Stomach (tissue), 9 donors: ENCODE data around the gene AATK. TPM values are rescaled to one million over a fixed set of nuclear protein-coding genes. Genes with fewer than 3 reads are reported as not detected.

Experiments used
- DNase-seq, 2 donors: peaks; one replicate each; pipeline versions ENCODE4 v3.0.0 to v3.0.0-alpha.2; 2013 to 2019
- H3K27ac ChIP-seq, 5 donors: fragments of 200-600 bp in 4 of 5; sonication (generic) in 4 of 5; one replicate each; pipeline ENCODE4 v1.5.1; 2013 to 2019; ENCODE audit warnings: mild to moderate bottlenecking in 1 of 5, moderate library complexity in 1 of 5
- H3K27me3 ChIP-seq, 3 donors: fragments of 200-600 bp; sonication (generic); one replicate each; pipeline ENCODE4 v1.5.1; 2017 to 2019; ENCODE audit warnings: mixed run types in 1 of 3
- H3K36me3 ChIP-seq, 4 donors: fragments of 200-600 bp; sonication (generic); 1 replicate in 3 of 4; 2 replicates in 1 of 4; pipeline ENCODE4 v1.5.1; 2016 to 2019
- H3K4me1 ChIP-seq, 4 donors: fragments of 200-600 bp; sonication (generic); one replicate each; pipeline ENCODE4 v1.5.1; 2016 to 2019
- H3K4me3 ChIP-seq, 4 donors: fragments of 200-600 bp; sonication (generic) in 3 of 4; one replicate each; pipeline ENCODE4 v1.5.1; 2016 to 2019; ENCODE audit warnings: mild to moderate bottlenecking in 1 of 4
- H3K9me3 ChIP-seq, 4 donors: fragments of 200-600 bp; sonication (generic); one replicate each; pipeline ENCODE4 v1.5.1; 2016 to 2019
- CTCF ChIP-seq, 7 experiments: fragments of 450-650 bp in 4 of 7; fragments of 200-600 bp in 3 of 7; sonication (generic) in 3 of 7; IDR thresholded peaks; one replicate each; pipeline ENCODE4 v1.5.1; 2016 to 2019; ENCODE audit warnings: antibody characterized with exemption in 7 of 7, control low read depth in 2 of 7, mild to moderate bottlenecking in 1 of 7
- EP300 ChIP-seq: sonication (generic); formaldehyde crosslinking; IDR thresholded peaks from one replicate; pipeline ENCODE4 v1.6.1; 2017; ENCODE audit warnings: antibody characterized with exemption
- POLR2A ChIP-seq, 4 donors: fragments of 450-650 bp; IDR thresholded peaks; one replicate each; pipeline ENCODE4 v1.6.1; 2016; ENCODE audit warnings: antibody characterized with exemption in 4 of 4, control low read depth in 2 of 4, mild to moderate bottlenecking in 1 of 4, moderate library complexity in 1 of 4
- POLR2AphosphoS5 ChIP-seq, 3 donors: sonication (generic); formaldehyde crosslinking; IDR thresholded peaks; one replicate each; pipeline ENCODE4 v1.6.1; 2016; ENCODE audit warnings: antibody characterized with exemption in 3 of 3
- WGBS, 5 donors: extraction: QIAGEN DNeasy Blood & Tissue Kit in 3 of 5; methylation state at CpG; one replicate each; pipeline versions ENCODE4 v1.1.5 to v1.1.7; 2013 to 2018; 5-methylcytosine and 5-hydroxymethylcytosine counted together
- intact Hi-C: fragments of 100-400 bp; cut with DNase I; formaldehyde crosslinking; loops from one replicate; pipeline ENCODE4 v1.15.1; 2023; ENCODE audit warnings: low total_unique reads
- polyA plus RNA-seq, 3 donors: library from polyadenylated mRNA; stranded (reverse); fragments of 200-250 nt; gene quantifications; one replicate each; pipeline ENCODE4 v1.2.3, GENCODE V29; 2013
- total RNA-seq, 5 donors: library from RNA; depleted of rRNA; stranded (reverse); fragments of >200 nt; gene quantifications; one replicate each; pipeline versions ENCODE4 v1.1.0 to v1.2.3, GENCODE V29; 2014 to 2016
- donor health status: healthy with polysubstance abuse.
- donor health status: Bipolar disorder and iron deficiency.
- donor health status: healthy.

Gene AATK
- total and polyA plus RNA-seq, 8 donors, result 0.87 to 31.7 (median 7.3) TPM

GRCh38 chr17:81160747-81161453 is 5.1 kb downstream of the AATK start:
- Histone ChIP-seq H3K4me3 (peak overlapping the region in 1 of 4 donors; percentile 40), H3K27me3 (peaks cover 0 to 37% (median 13%) of the 10 kb centered on the region in 3 donors), H3K36me3 (no peaks in the 10 kb centered on the region), H3K9me3 (no peaks in the 10 kb centered on the region), H3K4me1 (peaks cover 6 to 19% (median 16%) of the 10 kb centered on the region in 4 donors), H3K27ac (peak overlapping the region in 3 of 5 donors; percentile 24 to 72 (median 69))
- WGBS, 5 donors, result 66 to 75% (median 73%) methylated on average over 22 to 32 of the region's 32 CpGs
- intact Hi-C loops, result no loop called here
- no peak for DNase-seq
- no peak for TF ChIP-seq EP300
- no peak for TF ChIP-seq POLR2A (IDR thresholded peaks at IDR 0.05)
- TF ChIP-seq CTCF (IDR thresholded peaks at IDR 0.05), result no peak
- no peak for TF ChIP-seq POLR2AphosphoS5 (IDR thresholded peaks at IDR 0.05)

GRCh38 chr17:81160306-81160705 is 5.7 kb downstream of the AATK start:
- no peak for DNase-seq
- Histone ChIP-seq H3K4me3 (peak overlapping the region; percentile 24 to 40 (median 30)), H3K36me3 (no peaks in the 10 kb centered on the region), H3K27ac (peak overlapping the region in 4 of 5 donors; percentile 22 to 72 (median 46)), H3K27me3 (peaks cover 0 to 31% (median 9%) of the 10 kb centered on the region in 3 donors), H3K9me3 (no peaks in the 10 kb centered on the region), H3K4me1 (peaks cover under 1 to 14% (median 11%) of the 10 kb centered on the region in 4 donors)
- 7 to 66% (median 54%) methylated on average over 6 to 28 of the region's 28 CpGs for WGBS, 5 donors
- no peak for TF ChIP-seq CTCF (IDR thresholded peaks at IDR 0.05)
- TF ChIP-seq EP300, result no peak
- no peak for TF ChIP-seq POLR2A (IDR thresholded peaks at IDR 0.05)
- no peak for TF ChIP-seq POLR2AphosphoS5 (IDR thresholded peaks at IDR 0.05)
- intact Hi-C loops, result no loop called here

- Histone ChIP-seq H3K36me3 (no peaks in the 10 kb centered on the region), H3K9me3 (no peaks in the 10 kb centered on the region), H3K27me3 (peaks cover 0 to 25% (median 3%) of the 10 kb centered on the region in 3 donors), H3K4me3 (peak overlapping the region; percentile 24 to 40 (median 30)), H3K4me1 (peaks cover 0 to 8% (median 5%) of the 10 kb centered on the region in 4 donors), H3K27ac (peak overlapping the region in 4 of 5 donors; percentile 22 to 72 (median 46))
- intact Hi-C loops, result no loop called here
- 53 to 86% (median 75%) methylated on average over 17 to 25 of the region's 25 CpGs; no CpG with 5 or more reads in 1 of the 5 donors for WGBS, 5 donors
- TF ChIP-seq EP300 (no peak), CTCF (IDR thresholded peaks at IDR 0.05) (no peak), POLR2A (IDR thresholded peaks at IDR 0.05) (no peak), POLR2AphosphoS5 (IDR thresholded peaks at IDR 0.05) (no peak)
- no peak for DNase-seq
Measured at GRCh38 chr17:81159611-81160265, 6.3 kb downstream of the AATK start.

GRCh38 chr17:81158688-81159590 is 7.1 kb downstream of the AATK start:
- Histone ChIP-seq H3K4me1 (peaks cover 0 to 3% (median 0%) of the 10 kb centered on the region in 4 donors), H3K36me3 (no peaks in the 10 kb centered on the region), H3K27me3 (peaks cover 0 to 17% (median 0%) of the 10 kb centered on the region in 3 donors), H3K9me3 (no peaks in the 10 kb centered on the region), H3K4me3 (peak overlapping the region in 2 of 4 donors; percentile 31 to 40), H3K27ac (no peak overlapping the region)
- DNase-seq, result no peak
- intact Hi-C loops, result no loop called here
- 88 to 94% (median 89%) methylated on average over 36 to 43 of the region's 43 CpGs for WGBS, 5 donors
- no peak for TF ChIP-seq EP300
- no peak for TF ChIP-seq POLR2AphosphoS5 (IDR thresholded peaks at IDR 0.05)
- TF ChIP-seq CTCF (IDR thresholded peaks at IDR 0.05), result no peak
- TF ChIP-seq POLR2A (IDR thresholded peaks at IDR 0.05), result no peak
